GM10266 (cell line): ENCODE results near the gene FBXO45.
"Not testable (repeated sequence)": the region's sequence is repeated elsewhere in the genome, so short reads cannot be mapped to it uniquely, and the experiment has no call there.

Source experiments
- DNase-seq: peaks from one replicate; pipeline ENCODE4 v3.0.0; 2012; ENCODE audit errors: extremely low spot score
- CTCF ChIP-seq: IDR thresholded peaks from 2 replicates; pipeline ENCODE4 v1.5.1; 2012; ENCODE audit warnings: mild to moderate bottlenecking, low read depth; ENCODE audit not compliant: control insufficient read depth, insufficient read depth; ENCODE audit errors: missing control alignments

Gene FBXO45

DNA sequence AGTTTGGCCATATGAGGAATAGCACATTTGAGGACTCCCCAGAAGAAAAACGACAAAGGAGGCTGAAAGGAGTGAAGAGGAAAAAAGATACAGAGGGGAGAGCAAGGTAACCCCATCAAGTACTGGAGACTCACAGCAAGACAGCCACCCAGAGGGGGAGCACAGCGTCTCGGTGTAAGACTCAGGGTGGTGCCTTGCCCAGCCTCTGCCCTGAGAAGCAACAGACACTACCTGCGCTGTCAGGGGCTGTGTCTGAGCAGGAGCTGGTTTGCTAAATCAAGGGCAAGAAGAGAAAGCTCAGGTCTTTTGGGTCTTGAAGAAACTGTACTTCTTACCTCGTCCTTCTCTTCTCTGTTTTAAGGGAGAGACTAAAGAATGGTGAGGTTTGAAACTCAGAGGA is 27.9 kb downstream of the FBXO45 start:
- TF ChIP-seq CTCF, result no peak
- no peak for DNase-seq

- DNase-seq, result not testable (repeated sequence)
Measured at GRCh38 chr3:196597971-196598733, 29.7 kb downstream of the FBXO45 start.

- no peak for DNase-seq
- TF ChIP-seq CTCF, result no peak
Measured at GRCh38 chr3:196599734-196600128, 31.3 kb downstream of the FBXO45 start.

DNA sequence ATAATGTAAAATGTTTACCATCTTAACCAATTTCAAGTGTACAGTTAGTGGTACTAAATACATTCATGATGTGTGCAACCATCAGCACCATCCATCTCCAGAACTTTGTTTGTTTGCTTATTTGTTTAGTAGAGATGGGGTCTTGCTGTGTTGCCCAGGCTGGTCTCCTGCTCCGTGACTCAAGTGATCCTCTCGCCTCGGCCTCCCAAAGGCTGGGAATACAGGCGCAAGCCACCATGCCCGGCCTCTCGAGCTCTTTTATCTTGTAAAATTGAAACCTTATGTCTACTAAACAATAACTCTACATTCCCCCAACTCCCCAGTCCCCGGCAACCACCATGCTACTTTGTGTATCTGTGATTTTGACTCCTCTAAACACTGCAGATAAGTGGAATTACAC is 31.9 kb downstream of the FBXO45 start:
- DNase-seq, result no peak
- no peak for TF ChIP-seq CTCF

DNA sequence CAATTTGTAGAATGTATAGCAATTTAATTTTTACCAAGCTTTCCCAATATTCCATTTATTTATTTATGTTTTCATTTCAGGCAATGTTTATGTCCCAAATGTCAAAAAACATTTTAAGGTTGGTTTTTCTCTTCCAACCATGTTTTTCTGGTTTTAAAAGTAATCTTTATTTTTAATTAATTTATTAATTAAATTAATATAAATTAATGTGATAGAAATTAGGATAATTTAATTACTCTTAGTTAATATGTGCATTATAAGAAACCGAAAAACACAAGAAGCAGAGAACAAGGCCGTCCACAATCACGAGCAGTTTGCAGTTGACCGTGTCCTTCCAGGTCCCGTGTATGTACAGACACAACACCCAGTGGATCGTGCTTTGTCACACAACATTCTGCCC is 34.2 kb downstream of the FBXO45 start:
- TF ChIP-seq CTCF, result no peak
- no peak for DNase-seq

GRCh38 chr3:196603683-196604082 is 35.2 kb downstream of the FBXO45 start:
- TF ChIP-seq CTCF, result no peak
- no peak for DNase-seq

GRCh38 chr3:196604548-196604947 is 36.1 kb downstream of the FBXO45 start:
- peak; percentile 16 for TF ChIP-seq CTCF
- DNase-seq, result no peak

GRCh38 chr3:196608693-196609092 is 40.2 kb downstream of the FBXO45 start:
- TF ChIP-seq CTCF, result no peak
- DNase-seq, result no peak
